Stimulated activated CD8-positive, alpha-beta memory T cell treated with anti-CD3 and anti-CD28 coated beads, Interleukin-7, amount 100 ng/mL, for 1 hour (primary cell): ENCODE measurements around the gene NMNAT2.

ENCODE experiments used
- DNase-seq, 2 donors: peaks; one replicate each; pipeline ENCODE4 v3.0.0-alpha.2; 2020; ENCODE audit warnings: low read depth in 2 of 2

NMNAT2 gene

DNA sequence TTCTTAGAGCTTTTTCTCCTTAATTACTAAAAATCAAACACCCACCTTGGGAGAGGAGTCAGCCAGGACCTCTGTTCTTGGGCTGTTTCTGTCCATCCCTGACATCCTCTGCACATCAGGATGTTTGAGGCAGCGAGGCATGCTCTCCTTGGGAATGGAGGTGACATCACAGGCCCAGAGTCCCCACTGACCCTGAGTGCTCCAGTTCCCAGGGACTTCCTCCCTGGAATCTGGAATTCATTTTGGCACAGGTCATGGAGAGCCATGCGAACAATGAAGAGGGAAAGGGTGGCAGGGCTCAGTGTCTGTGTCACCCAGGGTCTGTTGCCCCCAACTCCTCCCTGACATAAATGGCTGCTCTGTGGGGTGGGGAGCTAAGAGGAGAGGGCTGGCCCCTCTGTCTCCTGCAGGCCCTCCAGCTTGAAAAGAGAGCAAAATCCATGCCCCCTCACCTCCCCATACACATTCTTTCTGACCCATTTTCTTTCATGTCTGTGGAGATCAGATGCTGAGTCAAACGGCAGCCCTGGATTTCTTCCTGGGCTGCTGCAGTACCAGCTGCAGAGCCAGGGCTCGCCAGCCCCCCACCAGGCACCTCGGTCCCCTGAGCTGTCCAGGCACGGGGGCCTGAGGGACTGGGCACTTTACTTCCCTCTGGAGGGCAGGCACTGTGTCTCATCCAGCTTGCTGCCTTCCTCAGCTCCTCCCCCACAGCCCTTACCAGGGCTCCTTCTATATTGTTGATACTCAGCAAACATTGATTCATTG lies 102.0 kb downstream of the NMNAT2 start:
- DNase-seq, result no peak

DNA sequence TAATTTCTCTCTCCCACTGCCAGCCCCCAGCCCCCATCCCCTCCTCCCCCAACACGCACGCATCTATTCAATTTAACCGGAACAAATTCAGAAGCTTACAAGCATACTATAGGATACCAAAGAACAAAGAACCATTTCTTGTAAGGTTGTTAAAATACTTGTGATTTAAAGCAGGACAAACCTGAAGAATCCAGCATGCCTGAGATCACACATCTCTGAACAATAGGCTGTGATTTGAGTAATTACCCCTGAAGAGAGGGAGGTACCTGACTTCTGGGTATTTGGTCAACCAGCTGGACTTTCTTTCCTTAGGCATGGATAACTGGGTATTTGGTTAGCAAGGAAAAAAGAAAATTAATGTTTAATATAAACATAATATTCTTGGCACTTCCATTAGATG lies 105.1 kb downstream of the NMNAT2 start:
- no peak for DNase-seq

DNA sequence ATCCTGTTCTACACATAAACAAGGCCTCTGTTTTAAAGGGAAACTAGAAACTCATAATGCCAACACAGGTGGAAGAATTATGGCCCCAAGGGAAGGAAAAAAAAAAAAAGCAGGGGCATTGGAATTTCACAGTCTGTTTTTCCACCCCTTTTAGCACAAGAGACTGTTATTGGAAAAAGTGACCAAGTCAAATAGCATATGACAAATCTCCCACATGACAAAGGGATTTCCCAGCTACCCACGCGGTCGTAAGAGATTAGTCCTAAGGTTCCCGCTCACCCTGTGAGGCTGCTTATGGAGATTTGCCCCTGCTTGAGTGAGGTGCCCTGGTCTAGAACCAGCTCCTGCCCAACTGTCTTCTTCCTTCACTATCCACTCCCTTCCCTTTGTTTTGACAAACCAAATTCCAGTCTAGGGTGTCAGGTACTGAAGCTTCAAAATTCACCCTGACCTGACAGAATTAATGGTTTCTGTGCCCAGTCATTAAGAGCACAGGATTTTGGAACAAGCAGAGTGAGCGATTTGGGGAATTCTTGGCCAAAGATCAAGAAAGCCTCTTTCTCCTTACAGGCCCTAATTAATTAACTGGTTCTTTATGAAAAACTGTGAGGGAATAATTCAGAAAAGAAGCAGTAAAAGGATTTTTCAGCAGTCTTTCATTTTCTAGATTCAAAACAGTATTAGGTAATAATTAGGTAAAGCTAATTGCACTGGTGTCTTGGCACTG lies 107.3 kb downstream of the NMNAT2 start:
- no peak for DNase-seq

DNA sequence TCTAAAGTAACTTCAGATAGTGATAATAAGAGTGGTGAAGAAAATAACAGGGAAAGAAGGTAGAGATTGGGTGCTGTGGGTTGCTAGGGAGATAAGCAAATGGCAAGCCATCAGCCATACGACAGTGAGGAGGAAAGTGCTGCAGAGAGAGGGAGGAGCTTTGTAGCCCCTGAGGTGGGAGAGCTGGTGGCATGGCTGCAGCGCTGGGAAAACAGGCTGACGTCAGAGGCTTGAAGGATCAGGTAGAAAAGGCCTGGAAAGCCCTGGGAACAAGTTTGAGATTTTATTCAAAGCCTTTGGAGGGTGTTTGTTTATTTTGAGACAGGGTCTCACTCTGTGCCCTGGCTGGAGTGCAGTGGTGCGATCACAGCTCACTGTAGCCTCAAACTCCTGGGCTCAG lies 109.5 kb downstream of the NMNAT2 start:
- no peak for DNase-seq

DNA sequence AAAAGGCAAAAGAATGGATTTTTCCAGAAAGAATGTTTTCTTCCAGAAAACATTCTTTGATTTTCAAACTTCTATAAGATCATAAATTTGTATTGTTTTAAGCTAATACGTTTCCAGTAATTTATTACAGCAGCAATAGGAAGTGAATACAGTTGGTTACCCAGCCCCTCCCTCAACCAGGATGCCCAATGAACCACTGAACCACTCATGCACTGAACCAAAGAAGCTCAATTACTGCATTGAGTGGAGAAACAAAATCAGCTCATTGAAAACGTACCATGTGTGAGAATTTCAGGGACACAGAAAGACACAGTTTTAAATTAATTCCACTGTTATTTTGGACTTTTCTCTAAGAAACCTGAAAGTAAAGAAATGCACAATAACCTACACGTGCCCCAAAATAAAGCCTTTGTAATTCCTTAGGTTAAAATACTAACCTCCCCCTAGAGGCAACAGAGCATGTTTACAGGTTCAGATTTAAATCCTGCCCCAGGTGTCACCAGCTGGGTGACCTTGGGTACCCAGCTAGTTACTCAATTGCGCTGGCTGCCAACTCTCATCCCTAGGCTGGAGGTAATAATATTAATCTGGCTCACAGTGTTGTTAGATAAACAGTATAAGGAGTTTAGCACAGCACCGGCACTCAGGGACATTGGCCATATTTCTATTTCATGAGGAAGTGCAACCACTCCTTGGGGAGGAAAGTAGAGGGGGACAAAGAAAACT lies 111.7 kb downstream of the NMNAT2 start:
- DNase-seq, result no peak

DNA sequence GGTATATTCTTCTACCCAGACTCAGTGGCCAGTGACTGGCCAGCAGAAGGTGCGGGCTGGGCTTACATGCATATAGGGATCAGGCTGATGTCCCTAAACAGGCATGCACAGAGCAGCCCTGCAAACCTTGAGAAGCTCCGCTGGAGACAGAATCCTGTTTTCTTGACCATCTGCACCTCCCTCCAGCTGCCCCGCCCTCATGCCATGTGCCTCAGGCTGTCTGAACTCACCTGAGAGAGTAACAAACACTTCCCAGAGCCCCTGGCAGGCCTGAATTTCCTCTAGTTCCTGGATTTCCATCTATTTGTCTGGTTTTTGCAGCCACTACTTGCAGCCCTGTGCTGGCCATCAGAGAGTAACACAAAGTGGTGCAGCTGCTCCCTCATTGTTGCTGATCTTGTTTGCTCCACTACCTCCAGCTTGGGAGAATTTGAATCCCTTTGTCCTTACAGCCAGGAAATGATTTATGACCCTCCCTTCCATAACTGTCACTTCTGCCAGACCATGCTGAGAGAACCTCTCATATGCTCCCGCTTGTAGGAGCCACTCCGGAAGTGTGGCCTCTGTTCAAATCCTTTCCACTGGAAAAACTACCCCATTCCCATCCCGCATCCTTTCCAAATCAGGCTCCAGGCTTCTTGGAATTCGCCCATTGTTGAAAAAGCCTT lies 113.6 kb downstream of the NMNAT2 start:
- DNase-seq, result no peak

DNA sequence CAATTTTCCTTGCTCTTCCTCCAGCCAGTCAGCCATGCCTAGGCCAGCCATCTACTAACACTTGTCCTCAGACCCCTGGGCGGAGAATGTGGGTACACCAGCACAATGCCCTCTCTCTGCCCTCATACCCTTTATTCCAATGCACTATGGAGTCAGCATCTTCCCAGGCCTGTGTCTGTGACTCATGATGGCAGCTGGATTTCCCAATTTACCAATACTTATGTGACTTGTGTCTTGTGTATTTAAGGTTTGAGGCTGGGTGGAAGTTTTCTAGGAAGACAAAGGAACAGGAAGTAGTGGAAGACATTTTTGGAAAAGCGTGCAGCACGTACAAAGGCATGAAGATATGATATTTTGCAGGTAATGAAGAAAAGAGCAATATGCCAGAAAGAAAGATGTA lies 114.3 kb downstream of the NMNAT2 start:
- no peak for DNase-seq

DNA sequence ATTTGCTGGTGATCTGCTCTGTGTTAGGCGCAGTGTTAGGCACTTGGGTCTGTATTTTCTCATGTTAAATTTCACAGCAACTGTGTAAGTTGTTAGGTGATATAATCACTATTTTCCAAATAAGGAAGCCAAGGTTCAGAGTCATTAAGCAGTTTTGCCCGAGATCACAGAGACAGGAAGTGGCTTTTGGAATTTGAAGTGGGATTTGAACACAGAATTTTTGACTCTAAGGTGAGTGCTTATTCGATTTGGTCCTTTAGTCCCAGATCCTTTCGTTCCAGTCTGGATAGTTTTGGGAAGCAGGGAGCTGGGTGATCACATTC lies 114.9 kb downstream of the NMNAT2 start:
- no peak for DNase-seq

DNA sequence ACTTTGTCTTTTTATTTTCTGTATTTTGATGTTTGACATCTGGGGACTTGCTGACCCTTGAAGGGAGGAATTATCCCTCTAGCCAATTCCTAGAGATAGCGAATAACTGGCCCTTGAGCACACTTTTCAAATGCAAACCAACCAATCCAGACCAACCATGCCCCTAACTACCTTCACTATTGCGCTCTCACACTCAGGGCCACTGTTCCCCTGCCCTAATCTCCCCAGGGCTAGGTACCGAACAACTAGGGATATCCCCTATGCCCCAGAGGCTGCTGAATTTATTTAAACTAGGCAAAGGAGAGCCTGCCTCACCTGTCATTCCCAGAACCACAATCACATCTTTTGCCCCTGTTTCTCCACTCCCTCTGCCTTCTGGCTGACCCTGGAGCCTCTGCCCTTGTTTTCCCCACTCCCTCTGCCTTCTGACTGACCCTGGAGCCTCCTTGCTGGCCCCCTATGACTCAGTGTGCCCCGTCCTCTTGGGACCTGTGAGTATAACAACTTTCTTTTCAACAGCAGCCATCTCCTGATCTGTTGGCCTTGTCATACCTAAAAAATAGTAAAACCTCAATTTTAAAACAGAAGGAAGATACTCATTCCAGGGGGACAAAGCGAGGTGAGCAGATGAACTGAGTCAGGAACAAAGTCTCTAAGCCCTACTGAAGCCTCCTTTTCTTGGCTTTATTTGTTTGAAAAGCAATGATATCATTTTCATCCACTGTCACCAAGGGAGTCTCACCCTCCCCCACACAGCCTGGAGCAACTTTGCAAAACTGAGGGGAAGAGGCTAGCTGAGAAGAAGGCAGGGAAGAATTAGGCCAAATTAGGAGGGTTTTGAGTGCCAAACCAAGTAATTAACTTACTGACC lies 115.5 kb downstream of the NMNAT2 start:
- DNase-seq, result no peak

DNA sequence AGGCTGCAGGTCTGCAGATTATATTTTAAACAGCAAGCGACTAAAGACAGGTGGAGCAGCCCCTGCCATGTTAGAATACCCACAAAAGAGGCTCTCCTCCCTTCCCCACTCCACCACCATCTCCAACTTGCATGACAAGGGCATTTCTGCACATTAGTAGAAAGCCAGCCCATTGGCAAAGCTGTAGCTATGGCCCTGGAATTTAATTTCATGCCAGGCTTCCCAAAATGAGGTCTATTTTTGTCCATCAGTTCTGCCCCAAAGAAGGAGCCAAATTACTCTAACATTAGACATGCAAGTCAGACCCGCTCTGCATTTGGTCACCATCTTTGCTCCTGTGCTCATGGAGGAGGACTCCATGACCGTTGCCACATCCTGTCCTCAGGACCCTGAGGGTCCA lies 116.9 kb downstream of the NMNAT2 start:
- no peak for DNase-seq

DNA sequence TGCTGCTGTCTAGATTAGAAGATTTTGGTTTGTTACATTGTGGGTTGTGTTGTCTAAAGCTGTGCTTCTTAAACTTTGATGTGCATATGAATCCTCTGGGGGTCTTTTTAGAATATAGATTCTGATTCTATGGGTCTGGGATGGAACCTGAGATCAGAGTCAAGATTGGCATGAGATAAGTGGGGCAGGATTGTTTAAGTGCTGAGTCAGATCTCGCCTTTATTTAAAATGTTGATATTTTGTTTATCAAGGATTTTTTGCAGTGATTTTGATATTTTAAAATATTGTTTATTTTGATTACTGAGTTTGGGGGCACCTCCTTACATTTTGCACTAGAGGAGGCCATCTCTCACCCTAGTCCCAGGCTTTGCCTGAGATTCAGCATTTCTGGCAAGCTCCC lies 117.4 kb downstream of the NMNAT2 start:
- DNase-seq, result no peak

DNA sequence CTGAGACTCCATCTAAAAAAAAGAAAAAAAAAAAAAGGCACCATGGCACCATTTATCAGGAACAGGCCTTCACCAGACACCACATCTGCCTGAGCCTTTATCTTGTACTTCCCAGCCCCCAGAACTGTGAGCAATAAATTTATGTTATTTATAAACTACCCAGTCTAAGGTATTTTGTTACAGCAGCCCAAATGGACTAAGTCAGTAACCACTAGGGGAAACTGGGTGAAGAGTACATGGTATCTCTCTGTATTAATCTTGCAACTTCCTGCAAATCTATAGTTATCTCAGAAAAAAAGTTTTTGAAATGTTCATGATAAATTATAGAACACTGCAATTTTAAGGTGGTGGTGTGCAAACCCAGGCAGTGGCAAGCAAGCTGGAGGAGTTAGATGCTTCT lies 117.8 kb downstream of the NMNAT2 start:
- DNase-seq, result no peak

DNA sequence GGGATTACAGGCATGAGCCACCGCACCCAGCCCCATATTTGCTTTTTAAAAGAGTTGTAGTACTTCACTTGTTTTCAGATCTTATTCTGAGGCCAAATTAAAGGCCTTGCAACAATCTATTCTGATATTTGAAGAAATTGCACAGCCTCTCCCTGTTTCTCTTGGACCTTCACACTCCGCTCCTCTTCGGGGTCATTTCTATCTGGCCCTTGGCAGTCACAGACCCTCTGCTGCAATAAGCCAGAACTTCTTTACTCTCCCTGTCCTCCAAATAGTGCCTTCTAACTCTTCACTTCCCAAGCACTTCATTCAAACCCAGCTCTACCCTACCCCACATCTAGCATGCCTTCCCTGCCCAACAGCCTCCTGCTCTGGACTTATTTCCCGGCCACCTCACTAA lies 121.4 kb downstream of the NMNAT2 start:
- no peak for DNase-seq

DNA sequence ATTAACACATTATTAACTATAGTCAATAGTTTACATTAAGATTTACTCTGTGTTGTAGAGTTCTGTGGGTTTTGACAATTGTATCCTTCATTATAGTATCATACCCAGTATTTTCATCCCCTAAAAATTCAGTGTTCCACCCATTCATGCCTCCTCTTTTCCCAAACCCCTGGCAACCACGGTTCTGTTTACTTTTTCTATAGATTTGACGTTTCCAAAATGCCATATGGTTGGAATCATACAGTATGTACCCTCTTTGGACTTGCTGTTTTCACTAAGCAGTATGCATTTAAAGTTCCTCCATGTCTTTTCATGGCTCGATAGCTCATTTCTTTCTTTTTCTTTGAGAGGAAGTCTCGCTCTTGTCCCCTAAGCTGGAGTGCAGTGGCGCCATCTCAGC lies 122.7 kb downstream of the NMNAT2 start:
- no peak for DNase-seq

DNA sequence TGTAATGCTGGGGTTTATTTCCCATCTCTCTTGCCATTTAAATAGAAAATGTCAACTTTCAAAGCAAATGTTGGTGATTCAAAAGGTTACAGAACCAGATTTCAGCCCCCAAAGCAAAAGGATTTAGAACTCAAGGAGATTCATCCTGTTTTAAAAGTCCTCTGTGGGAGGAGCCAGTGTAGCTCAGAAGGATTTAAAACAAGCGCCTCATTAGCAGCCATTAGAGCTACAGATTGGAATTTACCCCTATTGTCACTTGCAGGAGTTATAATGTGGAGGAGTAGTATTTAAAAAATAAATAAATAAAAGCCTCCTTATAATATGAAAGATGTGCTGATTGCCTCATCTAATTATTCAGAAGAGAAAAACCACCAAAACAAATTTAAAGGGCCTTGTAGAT lies 124.3 kb downstream of the NMNAT2 start:
- no peak for DNase-seq

DNA sequence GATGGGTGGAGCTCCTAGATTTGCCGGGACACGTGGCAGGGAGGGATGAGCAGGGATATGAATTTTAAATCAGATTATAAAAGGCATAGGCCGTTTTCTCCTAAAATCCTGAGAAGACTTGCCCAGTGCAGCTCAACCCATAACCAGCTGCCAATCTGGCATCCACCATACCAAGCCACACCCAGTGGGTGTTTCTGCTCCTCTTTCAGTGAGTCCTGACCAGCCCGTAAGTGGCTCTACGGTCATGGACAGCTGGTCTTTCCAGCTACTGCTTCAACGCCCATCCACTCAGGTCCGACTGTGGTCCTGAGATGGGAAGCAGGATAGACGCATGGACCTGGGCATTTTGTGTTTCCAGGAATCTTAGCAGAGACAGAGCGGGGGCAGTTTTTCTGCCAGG lies 124.9 kb downstream of the NMNAT2 start:
- no peak for DNase-seq

DNA sequence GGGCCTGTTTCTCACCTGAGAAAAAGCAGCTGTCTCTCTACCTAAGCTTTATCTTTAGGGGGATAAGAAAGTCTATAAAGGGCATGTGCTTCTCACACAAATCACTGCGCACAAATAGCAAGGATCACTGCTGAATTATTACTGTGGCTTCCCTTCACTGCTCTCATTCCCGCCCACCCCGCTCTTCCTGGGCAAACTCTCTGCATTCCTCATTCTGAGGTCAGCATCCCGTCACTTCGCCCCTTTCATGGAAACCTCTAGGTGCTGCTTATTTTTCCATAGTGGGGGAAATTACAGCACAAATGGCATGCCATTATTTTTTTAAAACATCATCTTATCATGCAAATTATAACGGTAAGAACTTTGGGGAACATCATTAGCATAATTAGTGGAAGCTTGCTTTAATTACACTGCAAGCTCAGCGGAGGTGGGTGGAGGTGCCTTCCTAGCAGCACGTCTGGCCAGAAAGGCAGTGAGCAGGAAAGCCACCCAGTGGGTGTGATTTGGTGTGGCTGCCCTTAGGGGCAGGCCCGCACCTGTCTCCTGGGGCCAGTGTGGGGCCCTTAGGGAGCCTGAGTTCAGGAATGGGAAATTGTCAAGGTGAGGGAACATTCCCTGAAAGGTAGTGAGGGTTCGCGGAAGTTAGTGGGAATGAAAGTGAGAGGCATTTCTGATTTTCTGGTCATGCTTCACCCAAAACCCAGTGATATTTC lies 126.2 kb downstream of the NMNAT2 start:
- DNase-seq, result no peak

DNA sequence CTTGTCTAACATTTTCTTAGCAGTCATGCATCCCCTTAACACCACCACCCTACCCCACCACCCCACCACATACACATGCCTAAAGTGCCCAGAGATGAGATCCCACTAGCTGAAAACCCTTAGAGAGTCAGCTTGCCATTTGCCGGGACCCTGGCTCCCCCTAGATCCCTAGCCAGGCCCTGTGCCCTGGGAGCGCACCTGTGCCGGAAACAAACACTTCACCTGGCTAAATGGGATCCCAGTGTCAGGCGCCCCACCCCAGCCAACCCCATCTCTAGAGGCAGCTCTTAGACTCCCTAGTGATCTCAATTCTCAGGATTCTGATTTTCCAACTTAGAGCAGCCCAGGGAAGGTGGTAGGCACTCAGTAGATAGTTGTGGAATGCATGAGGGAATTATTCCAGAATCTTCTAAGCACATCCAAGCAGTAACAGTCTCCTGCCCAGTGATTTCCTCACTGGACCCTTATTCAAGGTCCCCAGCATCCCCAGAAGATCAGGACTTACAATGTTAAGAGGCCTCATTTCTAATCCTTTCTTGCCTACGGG lies 126.9 kb downstream of the NMNAT2 start:
- no peak for DNase-seq

DNA sequence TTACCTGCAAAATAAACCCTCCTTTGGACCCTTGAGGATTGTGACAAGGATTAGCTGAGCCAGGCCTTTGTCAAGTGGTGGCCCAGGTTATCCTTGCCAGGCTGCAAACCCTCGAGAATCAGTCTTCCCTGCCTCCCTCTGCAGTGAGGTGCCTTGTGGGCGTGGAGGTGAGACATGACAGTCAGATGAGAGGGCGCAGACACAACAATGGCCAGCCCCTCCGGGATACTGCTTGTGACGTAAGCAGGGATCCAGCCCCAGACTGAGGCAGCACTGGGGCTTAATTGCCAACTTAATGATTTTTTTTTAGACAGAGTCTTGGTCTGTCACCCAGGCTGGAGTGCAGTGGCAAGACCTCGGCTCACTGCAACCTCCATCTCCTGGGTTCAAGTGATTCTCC lies 127.6 kb downstream of the NMNAT2 start:
- DNase-seq, result no peak

DNA sequence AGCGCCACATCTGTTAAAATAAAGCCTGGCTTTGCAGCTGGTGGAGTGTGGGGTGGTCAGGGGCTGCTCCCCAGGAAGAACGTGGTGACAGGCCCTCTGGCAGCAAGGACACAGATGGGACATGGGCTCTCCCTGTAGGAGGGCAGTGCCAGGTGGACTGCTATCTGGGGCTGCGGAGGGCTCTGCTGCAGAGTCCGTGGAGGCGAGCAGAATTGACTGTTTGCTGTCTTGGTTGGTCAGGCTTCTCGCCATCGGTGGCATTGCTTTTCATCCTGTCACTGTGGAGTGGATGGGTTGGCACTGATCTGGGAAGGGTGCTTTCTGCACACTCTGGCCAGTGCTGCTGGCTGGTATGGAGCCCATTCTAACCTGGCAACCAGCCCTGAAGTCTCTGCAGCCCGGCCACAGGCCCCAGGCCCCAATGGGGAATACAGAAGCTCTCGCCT lies 129.1 kb downstream of the NMNAT2 start:
- DNase-seq, result no peak

DNA sequence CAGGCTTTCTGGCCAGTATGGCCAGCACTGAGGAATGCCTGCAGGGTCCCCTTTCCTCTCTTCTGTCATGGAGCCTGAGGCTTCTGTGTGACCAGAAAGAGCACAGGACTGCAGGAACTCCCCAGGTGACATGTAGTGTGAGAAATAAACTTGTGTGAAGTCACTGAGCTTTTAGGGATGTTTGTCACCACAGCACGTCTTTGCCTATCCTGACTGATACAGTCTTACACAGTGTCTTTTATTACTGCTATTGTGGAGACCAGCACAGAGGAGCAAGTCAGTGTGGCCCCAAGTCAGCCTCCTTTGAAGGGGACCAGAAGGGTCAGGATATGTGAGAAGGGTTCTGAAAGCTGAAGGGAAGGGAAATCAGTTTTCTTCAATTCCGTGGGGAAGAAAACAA lies 129.6 kb downstream of the NMNAT2 start:
- no peak for DNase-seq
